ENCODE results near the gene ORC3. TPM values are rescaled to one million over a fixed set of nuclear protein-coding genes. Genes with fewer than 3 reads are reported as not detected.

The ORC3 gene
- total RNA-seq, 1 donor from 2014 or later: 20.1 TPM

GRCh38 chr6:87588756-87589407, 1.1 kb upstream of the ORC3 start:
- Mint-ChIP-seq H3K4me3 (ENCODE audit: unreplicated experiment) (peak overlapping the region; percentile 99), H3K9me3 (ENCODE audit: unreplicated experiment) (peaks cover 2% of the 10 kb centered on the region), H3K27ac (ENCODE audit: unreplicated experiment) (no peak overlapping the region), H3K4me1 (ENCODE audit: low read depth, unreplicated experiment) (peaks cover 15% of the 10 kb centered on the region), H3K36me3 (ENCODE audit: unreplicated experiment) (no peaks in the 10 kb centered on the region), H3K27me3 (ENCODE audit: unreplicated experiment) (peaks cover 4% of the 10 kb centered on the region)
- no peak for DNase-seq
- TF ChIP-seq, protein P1, sequence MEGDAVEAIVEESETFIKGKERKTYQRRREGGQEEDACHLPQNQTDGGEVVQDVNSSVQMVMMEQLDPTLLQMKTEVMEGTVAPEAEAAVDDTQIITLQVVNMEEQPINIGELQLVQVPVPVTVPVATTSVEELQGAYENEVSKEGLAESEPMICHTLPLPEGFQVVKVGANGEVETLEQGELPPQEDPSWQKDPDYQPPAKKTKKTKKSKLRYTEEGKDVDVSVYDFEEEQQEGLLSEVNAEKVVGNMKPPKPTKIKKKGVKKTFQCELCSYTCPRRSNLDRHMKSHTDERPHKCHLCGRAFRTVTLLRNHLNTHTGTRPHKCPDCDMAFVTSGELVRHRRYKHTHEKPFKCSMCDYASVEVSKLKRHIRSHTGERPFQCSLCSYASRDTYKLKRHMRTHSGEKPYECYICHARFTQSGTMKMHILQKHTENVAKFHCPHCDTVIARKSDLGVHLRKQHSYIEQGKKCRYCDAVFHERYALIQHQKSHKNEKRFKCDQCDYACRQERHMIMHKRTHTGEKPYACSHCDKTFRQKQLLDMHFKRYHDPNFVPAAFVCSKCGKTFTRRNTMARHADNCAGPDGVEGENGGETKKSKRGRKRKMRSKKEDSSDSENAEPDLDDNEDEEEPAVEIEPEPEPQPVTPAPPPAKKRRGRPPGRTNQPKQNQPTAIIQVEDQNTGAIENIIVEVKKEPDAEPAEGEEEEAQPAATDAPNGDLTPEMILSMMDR (IDR thresholded peaks at IDR 0.05; ENCODE audit: partially characterized antibody, unreplicated experiment): no peak

- peaks cover 14% of the 10 kb centered on the region for H3K4me1 Mint-ChIP-seq (ENCODE audit: low read depth, unreplicated experiment)
- H3K4me3 Mint-ChIP-seq (ENCODE audit: unreplicated experiment): peak overlapping the region; percentile 99
- H3K27ac Mint-ChIP-seq (ENCODE audit: unreplicated experiment): peak overlapping the region; percentile 62
- peaks cover 2% of the 10 kb centered on the region for H3K9me3 Mint-ChIP-seq (ENCODE audit: unreplicated experiment)
- no peak for DNase-seq
- H3K36me3 Mint-ChIP-seq (ENCODE audit: unreplicated experiment): no peaks in the 10 kb centered on the region
- TF ChIP-seq, protein P1 (IDR thresholded peaks at IDR 0.05; ENCODE audit: partially characterized antibody, unreplicated experiment): no peak
- H3K27me3 Mint-ChIP-seq (ENCODE audit: unreplicated experiment): peaks cover 4% of the 10 kb centered on the region
Measured at GRCh38 chr6:87590417-87590880, 514 bp downstream of the ORC3 start.

DNA sequence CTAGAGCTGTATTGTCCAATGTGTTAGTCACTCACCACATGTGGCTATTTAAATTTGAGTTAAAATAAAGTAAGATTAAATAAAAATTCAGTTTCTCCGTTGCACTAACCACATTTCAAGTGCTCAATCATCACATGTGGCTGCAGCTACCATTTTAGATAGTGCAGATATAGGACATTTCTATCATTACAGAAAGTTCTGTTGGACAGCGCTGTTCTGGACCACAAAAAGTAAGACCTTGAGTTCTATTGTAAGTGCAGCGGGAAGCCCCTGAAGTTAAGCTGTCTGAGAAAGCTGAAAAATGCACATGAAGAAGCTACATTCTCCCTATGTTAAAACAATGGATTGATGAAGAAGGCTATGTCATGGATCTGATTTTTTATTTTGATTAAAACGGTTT, 1.1 kb downstream of the ORC3 start:
- Mint-ChIP-seq H3K36me3 (ENCODE audit: unreplicated experiment) (no peaks in the 10 kb centered on the region), H3K27ac (ENCODE audit: unreplicated experiment) (no peak overlapping the region), H3K4me3 (ENCODE audit: unreplicated experiment) (peak overlapping the region; percentile 99), H3K4me1 (ENCODE audit: low read depth, unreplicated experiment) (peaks cover 14% of the 10 kb centered on the region), H3K9me3 (ENCODE audit: unreplicated experiment) (peaks cover 2% of the 10 kb centered on the region), H3K27me3 (ENCODE audit: unreplicated experiment) (peaks cover 4% of the 10 kb centered on the region)
- TF ChIP-seq, protein P1 (IDR thresholded peaks at IDR 0.05; ENCODE audit: partially characterized antibody, unreplicated experiment): no peak
- no peak for DNase-seq

GRCh38 chr6:87600576-87600975, 10.6 kb downstream of the ORC3 start:
- Mint-ChIP-seq H3K27ac (ENCODE audit: unreplicated experiment) (no peak overlapping the region), H3K36me3 (ENCODE audit: unreplicated experiment) (no peaks in the 10 kb centered on the region), H3K9me3 (ENCODE audit: unreplicated experiment) (no peaks in the 10 kb centered on the region), H3K4me1 (ENCODE audit: low read depth, unreplicated experiment) (peaks cover 15% of the 10 kb centered on the region), H3K4me3 (ENCODE audit: unreplicated experiment) (no peak overlapping the region), H3K27me3 (ENCODE audit: unreplicated experiment) (no peaks in the 10 kb centered on the region)
- no peak for DNase-seq
- TF ChIP-seq, protein P1 (IDR thresholded peaks at IDR 0.05; ENCODE audit: partially characterized antibody, unreplicated experiment): no peak

GRCh38 chr6:87606199-87606598, 16.3 kb downstream of the ORC3 start:
- no peaks in the 10 kb centered on the region for H3K9me3 Mint-ChIP-seq (ENCODE audit: unreplicated experiment)
- TF ChIP-seq, protein P1 (IDR thresholded peaks at IDR 0.05; ENCODE audit: partially characterized antibody, unreplicated experiment): no peak
- no peak overlapping the region for H3K4me3 Mint-ChIP-seq (ENCODE audit: unreplicated experiment)
- peaks cover 10% of the 10 kb centered on the region for H3K4me1 Mint-ChIP-seq (ENCODE audit: low read depth, unreplicated experiment)
- no peaks in the 10 kb centered on the region for H3K27me3 Mint-ChIP-seq (ENCODE audit: unreplicated experiment)
- no peak overlapping the region for H3K27ac Mint-ChIP-seq (ENCODE audit: unreplicated experiment)
- H3K36me3 Mint-ChIP-seq (ENCODE audit: unreplicated experiment): no peaks in the 10 kb centered on the region
- no peak for DNase-seq
